GM12865 (cell line): ENCODE data around the gene ADGRD2.

Source experiments
- DNase-seq: peaks from one replicate; pipeline ENCODE4 v3.0.0; 2010; ENCODE audit warnings: low read depth
- H3K4me3 ChIP-seq: 2 replicates; pipeline ENCODE4 v1.5.1; 2011; ENCODE audit warnings: mild to moderate bottlenecking, low read depth, low read length, control low read depth
- TF ChIP-seq, protein P1 (sequence below): IDR thresholded peaks from 2 replicates; pipeline ENCODE4 v1.5.1; 2011; ENCODE audit warnings: low read length, control low read depth, low read depth, inconsistent platforms; ENCODE audit not compliant: insufficient read depth; ENCODE audit errors: missing control alignments

ADGRD2 gene

DNA sequence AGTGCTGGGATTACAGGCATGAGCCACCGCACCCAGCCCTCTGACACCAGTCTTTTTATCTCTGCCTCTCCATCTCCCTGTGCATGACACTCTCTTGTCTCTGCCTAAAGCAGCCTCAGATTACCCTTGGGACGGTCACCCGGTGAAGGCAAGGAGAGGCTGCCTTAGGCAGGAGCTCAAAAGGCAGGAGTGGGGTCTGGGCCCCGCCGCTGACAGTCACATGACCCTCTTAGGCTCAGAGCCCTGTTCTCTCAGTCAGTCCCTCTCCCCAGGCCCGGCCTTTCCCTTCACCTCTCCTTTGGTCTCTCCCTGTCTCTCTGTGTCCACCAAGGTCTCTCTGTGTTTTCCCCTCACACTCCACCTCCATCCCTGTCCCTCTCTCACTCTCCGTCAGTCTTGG is 22.5 kb downstream of the ADGRD2 start:
- TF ChIP-seq, protein P1, sequence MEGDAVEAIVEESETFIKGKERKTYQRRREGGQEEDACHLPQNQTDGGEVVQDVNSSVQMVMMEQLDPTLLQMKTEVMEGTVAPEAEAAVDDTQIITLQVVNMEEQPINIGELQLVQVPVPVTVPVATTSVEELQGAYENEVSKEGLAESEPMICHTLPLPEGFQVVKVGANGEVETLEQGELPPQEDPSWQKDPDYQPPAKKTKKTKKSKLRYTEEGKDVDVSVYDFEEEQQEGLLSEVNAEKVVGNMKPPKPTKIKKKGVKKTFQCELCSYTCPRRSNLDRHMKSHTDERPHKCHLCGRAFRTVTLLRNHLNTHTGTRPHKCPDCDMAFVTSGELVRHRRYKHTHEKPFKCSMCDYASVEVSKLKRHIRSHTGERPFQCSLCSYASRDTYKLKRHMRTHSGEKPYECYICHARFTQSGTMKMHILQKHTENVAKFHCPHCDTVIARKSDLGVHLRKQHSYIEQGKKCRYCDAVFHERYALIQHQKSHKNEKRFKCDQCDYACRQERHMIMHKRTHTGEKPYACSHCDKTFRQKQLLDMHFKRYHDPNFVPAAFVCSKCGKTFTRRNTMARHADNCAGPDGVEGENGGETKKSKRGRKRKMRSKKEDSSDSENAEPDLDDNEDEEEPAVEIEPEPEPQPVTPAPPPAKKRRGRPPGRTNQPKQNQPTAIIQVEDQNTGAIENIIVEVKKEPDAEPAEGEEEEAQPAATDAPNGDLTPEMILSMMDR: no peak
- H3K4me3 ChIP-seq: no peak overlapping the region
- DNase-seq: no peak

DNA sequence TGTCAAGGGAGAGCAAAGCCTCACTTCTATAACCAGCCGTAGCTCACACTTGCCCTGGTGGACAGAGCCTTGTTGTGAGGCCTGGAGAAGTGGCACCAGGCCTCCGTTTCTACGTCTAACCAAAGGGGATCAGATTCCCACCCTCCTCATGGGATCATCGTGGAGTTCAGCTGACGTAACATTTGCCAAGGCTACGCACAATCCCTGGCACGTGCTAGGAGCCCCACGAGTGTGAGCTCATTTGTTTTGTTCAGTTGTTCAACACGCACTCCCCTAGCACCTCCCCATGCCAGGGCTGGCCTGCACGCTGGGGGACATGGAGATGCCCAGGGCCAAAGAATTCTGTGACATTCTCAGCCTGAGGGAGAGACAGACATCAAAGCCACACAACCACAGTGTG is 23.1 kb downstream of the ADGRD2 start:
- TF ChIP-seq, protein P1: no peak
- no peak for DNase-seq
- H3K4me3 ChIP-seq: no peak overlapping the region

DNA sequence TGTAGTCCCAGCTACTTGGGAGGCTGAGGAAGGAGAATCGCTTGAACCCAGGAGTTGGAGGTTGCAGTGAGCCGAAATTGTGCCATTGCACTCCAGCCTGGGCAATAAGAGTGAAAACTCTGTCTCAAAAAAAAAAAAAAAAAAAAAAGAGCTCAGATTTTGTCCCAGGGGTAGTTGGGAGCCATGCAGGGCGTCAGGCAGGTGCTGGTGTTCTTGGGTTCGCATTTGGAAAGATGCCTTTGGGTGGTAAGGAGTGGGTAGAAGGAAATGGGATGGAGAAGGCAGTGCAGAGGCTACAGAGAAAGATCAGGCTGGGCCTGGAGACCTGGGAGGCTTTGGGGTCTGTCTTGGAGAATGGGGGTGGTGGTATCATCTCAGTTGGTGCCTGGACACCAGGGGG is 23.9 kb downstream of the ADGRD2 start:
- TF ChIP-seq, protein P1: no peak
- H3K4me3 ChIP-seq: no peak overlapping the region
- no peak for DNase-seq

DNA sequence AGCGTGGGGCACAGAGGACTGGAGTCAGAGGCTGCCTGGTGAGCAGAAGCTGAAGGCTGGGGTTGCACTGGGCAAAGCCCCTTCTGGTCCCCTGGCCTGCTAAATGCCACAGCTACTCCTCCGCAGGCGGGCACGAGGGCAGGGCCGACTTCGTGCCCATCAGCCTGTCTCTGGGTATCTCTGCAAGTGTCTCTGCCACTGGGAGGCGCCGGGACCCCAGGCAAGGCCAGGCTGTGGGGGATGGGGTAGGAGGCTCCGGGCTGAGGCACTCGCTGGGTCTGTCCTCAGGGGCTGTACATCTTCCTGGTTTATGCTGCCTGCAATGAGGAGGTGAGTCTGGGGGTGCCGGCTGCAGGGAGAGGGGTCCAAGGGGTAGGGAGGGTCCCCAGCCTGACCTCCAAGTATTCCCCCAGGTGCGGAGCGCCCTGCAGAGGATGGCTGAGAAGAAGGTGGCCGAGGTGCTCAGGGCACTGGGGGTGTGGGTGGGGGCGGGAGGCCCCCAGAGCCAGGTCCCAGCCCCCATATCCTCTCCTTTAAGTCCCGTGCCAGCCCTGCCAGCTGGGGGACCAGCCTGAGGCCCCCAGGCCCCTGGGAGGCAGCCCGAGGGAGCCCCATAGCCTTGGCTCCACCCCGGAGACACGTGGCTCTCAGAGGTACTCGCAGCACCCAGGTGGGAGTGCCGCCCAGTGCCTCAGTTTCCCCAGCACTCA is 25.1 kb downstream of the ADGRD2 start:
- H3K4me3 ChIP-seq: no peak overlapping the region
- TF ChIP-seq, protein P1: no peak
- no peak for DNase-seq

DNA sequence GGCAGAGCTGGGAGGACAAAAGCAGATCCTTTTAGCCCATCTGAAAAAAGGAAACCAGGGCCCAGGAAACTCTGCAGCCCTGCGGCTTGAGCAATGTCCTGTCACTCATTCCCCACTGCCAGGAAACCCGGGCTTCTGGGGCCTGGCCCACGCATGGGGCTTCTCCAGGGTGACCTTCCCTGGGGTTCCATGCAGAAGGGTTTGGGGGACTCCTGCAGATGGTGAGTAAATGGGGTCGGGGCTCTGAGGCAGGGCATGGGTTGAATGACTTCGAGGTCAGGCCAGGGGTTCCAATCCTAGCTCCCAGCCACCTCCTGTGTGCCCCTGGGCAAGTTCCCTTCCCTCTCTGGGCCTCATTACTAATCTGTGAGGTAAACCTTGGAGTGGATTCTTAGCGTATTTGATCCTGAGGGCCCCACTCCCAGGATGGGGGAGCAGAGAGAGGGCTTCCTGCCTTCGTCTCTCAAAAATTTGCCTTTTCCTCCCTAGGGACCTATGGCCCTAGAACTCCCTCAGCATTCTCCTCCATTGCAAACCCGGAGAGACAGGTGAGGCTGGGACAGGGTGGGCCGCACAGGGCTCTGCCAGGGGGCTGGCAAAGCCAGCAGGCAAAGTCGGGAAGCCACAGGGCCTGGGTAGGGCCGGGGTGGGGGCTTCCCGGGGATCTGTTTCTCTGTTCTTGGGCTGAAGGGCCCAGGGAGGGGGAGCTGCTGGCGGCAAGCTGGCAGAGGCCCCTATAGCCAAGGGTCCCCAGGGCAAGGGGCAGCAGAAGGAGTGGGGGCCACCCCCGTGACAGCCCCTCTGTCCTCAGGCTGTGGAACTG is 25.8 kb downstream of the ADGRD2 start:
- TF ChIP-seq, protein P1: no peak
- DNase-seq: no peak

DNA sequence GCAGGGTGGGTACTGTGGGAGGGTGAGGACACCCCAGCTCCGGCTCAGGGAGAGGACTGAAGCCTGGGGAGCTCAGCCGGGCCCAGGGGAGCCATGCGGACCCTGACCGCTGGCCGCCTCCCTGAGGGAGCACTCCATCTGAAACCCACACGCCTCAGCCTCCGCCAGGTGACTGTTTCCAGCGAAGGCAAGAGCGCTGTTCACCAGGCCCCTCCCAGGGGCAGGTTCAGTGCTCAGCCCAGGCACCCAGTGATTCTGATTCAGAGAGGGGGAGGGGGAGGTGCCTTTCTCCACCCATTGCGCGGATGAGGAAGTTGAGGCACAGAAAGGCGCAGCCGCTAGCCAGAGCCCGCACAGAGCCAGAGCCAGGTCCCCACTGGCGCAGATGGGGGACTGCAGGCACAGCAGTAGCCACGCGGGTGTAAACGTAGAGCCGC is 27.0 kb downstream of the ADGRD2 start:
- TF ChIP-seq, protein P1: no peak
- DNase-seq: no peak
- H3K4me3 ChIP-seq: no peak overlapping the region

More for the DNA sequence above, 25.8 kb downstream of the ADGRD2 start:
- no peak overlapping the region for H3K4me3 ChIP-seq
